HG03439 (cell line): ENCODE measurements around the gene SPEM1.
A peak's percentile ranks its signal among the peaks of the same experiment; 100 is the strongest.

Experiments
- ATAC-seq: cut with Tn5 transposase; IDR thresholded peaks from one replicate; pipeline ENCODE4 v1.9.1; 2021; ENCODE audit warnings: mild to moderate bottlenecking, moderate library complexity; ENCODE audit not compliant: unreplicated experiment

Gene SPEM1

GRCh38 chr17:7396147-7396546 lies 24.0 kb upstream of the SPEM1 start:
- no peak for ATAC-seq

DNA sequence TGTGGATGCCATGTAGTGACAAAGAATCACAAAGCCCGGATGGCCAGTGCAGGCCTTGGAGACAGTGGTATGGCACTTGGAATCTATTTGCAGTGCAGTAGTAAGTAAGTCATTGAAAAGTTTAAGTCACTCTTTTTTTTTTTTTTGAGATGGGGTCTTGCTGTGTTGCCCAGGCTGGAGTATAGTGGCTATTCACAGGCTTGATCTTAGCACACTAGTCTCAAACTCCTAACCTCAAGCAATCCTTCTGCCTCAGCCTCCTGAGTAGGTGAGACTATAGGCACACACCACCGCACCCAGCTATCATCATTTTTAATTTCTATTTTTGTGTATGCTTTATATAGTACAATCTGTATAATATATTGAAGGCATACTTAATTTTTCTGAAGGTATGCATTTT lies 21.5 kb upstream of the SPEM1 start:
- no peak for ATAC-seq

DNA sequence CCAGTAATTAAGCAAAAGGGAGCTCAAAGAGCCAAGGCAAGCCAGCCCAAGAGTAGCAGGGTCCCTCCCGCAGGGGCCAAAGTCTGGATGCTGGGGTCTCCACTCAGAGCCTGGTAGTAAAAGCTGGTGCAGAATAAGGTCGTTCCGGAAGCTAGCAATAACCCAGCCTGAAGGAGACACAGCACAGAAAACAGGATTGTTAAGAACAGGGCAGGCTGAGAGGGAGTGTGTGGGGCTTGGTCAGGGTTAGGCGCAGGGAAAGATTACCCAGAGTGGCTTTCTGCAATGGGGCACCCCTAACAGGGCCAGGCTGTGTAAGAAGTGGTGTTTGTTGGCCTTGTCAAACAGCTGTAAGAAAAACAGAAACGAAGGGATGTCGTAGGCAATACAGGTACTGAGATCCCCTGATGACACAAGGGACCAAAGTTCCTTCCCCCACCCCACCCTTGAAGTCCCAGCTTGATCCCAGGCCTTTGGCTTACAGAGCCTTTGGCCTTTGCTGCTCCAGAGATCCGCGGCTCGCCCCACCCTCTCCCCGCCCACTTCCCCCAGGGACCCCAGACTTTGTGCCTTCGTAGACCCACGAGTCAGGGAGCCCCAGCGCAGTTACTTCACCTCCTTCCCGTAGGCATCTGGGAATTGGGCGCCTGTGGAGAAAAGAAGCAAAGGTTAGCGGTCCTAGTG lies 16.9 kb upstream of the SPEM1 start:
- no peak for ATAC-seq

DNA sequence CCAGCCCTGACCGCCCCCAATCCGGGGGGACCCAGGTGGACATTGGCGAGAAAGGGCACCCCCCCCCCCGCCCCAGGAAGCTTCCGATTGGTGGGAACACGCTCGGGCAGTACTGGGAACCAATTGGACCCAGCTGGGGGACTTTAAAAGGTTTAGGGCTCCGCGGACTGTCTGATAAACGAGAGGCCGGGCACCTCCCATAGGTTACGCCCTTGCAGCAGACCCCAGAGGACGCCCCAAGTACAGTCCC lies 16.5 kb upstream of the SPEM1 start:
- ATAC-seq: peak; percentile 11

GRCh38 chr17:7403977-7404736 lies 16.0 kb upstream of the SPEM1 start, which contains the start of gene TMEM256:
Gene TMEM256 (minus strand): TSS chr17:7404097. CDS start chr17:7404084, 13 bp downstream.
- peak; percentile 90 for ATAC-seq

- ATAC-seq: peak; percentile 3
These were observed 15.3 kb upstream of the SPEM1 start for GRCh38 chr17:7404737-7405349.

GRCh38 chr17:7405350-7406234 lies 14.5 kb upstream of the SPEM1 start:
- ATAC-seq: no peak

- ATAC-seq: no peak
These were observed 13.8 kb upstream of the SPEM1 start for GRCh38 chr17:7406235-7406825.

DNA sequence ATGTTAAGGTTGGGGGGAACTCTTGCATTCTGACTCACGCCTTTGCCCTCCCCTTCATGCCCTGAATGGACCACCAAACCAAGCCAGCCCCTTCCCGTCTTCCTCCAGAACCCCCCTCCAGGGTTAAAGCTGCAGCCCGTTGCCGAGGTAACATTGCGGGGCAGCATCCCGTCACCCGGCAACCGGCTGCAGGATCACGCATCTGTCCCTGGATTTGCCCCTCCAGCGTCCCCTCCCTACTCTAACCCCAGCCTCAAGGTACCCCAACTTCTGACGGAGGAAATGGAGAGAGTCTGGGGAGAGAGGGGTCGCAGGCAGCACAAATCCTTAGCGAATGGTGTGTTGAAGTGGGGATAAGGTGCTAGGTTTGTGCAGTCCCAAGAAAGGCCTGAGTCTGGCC lies 13.0 kb upstream of the SPEM1 start:
- no peak for ATAC-seq

DNA sequence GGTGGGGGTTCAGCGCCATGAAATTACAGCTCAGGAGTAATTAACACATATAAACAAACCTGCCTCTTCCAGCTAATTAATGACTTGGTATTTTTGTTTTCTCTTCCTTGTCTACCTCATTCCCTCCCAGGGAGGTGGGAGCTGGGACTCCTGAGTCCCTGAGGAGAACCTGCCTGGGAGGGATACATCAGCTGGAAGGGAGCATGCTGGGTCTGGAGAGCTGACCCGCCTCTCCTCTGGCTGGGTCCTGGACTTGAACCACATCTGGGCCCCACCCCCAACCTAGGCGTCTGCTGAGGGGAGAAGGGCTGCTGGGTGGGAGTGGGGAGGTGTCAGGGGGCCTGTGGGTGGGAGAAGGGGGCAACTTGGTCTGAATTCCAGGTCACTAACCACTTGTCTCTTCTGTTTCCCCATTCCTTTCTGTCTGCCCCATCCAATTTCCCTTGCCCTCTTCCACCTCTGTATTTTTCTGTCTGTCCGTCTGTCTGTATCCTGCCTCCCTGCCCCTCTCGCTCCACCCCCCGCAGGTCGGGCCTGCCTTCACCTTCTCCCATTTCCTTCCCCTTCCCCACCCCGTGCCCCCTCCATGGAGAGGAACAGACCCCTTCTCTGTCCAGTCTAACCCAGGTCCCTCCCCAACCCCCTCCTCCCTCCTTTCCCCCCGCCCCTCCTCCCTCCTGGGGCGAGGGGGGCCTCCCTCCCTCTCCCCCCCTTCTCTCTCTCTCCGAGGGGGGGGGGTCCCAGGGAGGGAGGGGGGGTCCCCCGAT lies 12.5 kb upstream of the SPEM1 start, which contains the start of gene NLGN2:
Gene NLGN2, plus strand, starts transcription at position 361 of the 767 bp plus-strand sequence. CDS start 411 bp downstream, outside the sequence.
- ATAC-seq: no peak

DNA sequence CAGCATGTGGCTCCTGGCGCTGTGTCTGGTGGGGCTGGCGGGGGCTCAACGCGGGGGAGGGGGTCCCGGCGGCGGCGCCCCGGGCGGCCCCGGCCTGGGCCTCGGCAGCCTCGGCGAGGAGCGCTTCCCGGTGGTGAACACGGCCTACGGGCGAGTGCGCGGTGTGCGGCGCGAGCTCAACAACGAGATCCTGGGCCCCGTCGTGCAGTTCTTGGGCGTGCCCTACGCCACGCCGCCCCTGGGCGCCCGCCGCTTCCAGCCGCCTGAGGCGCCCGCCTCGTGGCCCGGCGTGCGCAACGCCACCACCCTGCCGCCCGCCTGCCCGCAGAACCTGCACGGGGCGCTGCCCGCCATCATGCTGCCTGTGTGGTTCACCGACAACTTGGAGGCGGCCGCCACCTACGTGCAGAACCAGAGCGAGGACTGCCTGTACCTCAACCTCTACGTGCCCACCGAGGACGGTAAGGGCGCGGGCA lies 11.8 kb upstream of the SPEM1 start:
- ATAC-seq: no peak

GRCh38 chr17:7408863-7409262 lies 11.3 kb upstream of the SPEM1 start:
- no peak for ATAC-seq

DNA sequence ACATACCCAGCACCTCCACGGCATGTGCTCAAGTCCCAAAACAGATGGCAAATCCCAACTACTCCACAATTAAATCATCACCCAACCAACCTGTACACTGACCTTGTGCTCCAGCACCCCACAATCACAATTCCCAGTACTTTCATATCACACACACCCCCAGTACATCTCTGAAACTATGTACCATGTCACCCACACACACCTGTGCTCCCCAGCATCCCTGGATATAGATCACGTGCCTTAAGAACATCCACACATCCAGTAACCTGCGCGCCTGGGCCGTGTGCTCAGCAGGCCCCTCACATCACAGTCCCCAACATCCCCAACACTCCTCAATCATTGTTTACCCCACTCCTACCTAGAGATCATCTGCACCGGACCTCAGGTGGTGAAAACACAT lies 10.4 kb upstream of the SPEM1 start:
- ATAC-seq: no peak

GRCh38 chr17:7410634-7411426 lies 9.3 kb upstream of the SPEM1 start:
- no peak for ATAC-seq

DNA sequence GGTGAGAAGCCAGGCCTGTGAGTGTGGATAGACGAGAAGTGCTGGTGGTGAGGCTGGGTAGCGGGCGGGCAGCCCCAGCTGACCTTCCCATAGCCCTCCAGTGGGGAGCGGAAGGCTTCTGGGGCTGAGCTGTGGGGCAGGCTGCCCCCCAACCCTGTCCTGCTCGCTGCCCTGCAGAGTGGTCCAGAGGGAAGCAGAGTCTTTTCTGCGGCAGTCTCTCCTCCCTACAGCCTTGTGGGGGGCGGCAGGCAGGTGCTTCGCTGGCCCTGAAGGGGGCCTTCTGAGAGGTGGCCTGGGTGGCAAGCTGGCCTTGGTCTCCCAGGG lies 8.7 kb upstream of the SPEM1 start:
- no peak for ATAC-seq

GRCh38 chr17:7413346-7413985 lies 6.7 kb upstream of the SPEM1 start:
- no peak for ATAC-seq

DNA sequence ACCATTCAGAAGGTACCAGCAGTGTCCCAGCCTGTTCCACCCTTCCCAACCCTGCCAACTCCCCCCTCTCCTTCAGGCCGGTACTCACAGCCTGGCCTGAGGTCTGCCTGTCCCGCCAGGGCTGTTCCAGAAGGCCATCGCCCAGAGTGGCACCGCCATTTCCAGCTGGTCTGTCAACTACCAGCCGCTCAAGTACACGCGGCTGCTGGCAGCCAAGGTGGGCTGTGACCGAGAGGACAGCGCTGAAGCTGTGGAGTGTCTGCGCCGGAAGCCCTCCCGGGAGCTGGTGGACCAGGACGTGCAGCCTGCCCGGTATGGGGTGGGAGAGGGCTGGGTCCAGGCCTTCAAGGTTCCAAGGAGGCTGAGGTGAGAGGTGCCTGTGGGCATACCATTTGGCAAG lies 5.3 kb upstream of the SPEM1 start:
- ATAC-seq: no peak

DNA sequence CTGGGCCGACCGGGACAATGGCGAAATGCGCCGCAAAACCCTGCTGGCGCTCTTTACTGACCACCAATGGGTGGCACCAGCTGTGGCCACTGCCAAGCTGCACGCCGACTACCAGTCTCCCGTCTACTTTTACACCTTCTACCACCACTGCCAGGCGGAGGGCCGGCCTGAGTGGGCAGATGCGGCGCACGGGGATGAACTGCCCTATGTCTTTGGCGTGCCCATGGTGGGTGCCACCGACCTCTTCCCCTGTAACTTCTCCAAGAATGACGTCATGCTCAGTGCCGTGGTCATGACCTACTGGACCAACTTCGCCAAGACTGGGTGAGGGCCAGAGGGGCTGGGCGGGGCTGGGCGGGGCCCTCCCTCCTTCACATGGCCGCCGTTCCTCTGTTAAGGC lies 4.3 kb upstream of the SPEM1 start:
- ATAC-seq: no peak

- ATAC-seq: no peak
These were observed 3.8 kb upstream of the SPEM1 start for GRCh38 chr17:7416323-7416722.
